ENCODE results near the gene LTN1.

Gene LTN1

GRCh38 chr21:28928578-28929420, 63.9 kb downstream of the LTN1 start:
- in situ Hi-C loops (cut with HindIII; ENCODE audit: low sequenced_read_pairs), result no loop called here

DNA sequence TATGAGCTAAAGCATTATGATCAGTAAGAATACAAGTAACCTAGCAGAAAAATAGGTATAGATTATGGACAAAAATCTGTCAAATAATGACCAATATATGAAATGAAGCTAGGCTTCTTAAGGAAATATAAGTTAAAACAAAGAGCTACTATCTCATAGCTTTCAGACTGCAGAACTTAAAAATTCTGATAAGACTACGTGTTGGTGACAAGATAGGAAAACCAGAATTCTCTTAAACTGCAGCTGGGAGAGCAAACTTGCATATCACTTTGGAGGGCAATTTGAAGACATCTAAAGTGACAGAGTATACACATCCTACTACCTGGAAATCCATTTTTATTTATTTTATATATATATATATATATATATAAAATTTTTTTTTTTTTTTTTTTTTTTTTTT, 65.5 kb downstream of the LTN1 start:
- in situ Hi-C loops (cut with HindIII; ENCODE audit: low sequenced_read_pairs), result no loop called here

DNA sequence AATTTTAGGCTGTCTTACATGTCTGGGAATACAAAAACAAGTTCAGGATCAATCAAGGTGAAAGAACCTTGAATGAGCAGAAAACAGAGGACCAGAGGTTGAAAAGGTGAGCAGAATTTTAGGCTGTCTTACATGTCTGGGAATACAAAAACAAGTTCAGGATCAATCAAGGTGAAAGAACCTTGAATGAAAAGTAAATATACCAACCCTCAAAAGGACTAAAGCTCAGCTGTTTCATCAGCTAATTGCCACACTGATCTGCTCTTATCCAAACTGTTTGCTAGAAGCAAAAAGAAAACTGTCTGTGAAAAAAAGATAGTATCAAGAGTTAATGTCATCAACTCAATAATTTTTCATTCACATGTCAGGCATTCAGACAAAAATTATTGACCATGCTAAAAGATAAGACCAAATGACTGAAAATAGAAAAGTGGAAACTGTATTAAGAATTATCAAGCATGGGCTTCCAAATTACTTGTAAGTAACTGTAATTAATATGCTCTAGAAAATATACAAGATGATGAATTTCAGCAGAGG, 69.2 kb downstream of the LTN1 start:
- in situ Hi-C loops (cut with HindIII; ENCODE audit: low sequenced_read_pairs), result no loop called here

DNA sequence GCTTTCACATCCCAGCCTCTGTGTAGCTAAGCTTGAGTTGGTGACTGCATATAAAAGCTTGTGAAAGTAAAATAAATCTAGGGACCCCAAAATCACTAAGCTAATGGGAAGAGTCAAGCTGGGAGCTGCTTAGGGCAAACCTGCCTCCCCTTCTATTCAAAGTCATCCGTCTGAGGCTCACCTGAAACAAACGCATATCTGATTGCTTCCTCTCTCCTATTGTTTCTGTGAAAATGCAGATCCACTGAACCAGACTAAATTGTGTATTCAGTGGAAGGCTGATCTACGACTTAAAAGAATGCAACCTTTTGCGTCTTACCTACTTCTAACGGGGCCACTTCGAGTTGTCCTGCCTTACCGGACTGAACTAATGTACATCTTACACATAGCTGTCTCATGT, 70.3 kb downstream of the LTN1 start:
- in situ Hi-C loops (cut with HindIII; ENCODE audit: low sequenced_read_pairs), result no loop called here

DNA sequence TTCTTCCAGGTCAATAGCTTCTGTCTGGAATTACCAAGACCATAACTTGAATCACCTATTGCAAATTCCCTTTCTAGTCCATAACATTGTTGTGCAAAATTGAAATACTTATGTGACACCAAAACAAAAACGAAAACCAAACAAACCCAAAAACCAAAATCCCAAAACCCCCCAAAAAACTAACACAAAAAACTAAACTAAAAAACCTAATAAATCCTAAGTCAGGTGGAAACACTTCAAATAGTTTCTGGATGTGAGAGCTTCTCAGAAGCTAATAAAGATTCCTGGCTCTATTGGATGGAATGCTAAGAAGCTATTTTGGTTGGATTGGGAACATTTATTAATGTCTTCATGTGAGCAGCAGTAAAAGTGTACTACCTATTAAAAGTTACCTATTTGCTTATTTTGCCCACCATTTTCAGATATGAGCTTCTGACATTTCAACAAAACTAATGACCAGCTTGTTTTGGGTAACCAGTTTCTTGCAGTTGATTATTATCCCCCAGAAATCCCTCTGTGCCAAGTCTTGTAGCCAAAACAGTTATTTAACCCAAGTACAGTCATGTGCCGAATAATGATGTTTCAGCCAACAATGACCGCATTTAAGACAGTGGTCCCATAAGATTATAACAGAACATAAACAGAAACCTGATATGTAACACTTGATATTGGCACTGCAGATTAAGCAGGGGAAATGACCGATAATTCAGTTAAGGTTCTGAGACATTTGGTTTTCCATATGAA, 76.4 kb downstream of the LTN1 start:
- in situ Hi-C loops (cut with HindIII; ENCODE audit: low sequenced_read_pairs), result no loop called here

DNA sequence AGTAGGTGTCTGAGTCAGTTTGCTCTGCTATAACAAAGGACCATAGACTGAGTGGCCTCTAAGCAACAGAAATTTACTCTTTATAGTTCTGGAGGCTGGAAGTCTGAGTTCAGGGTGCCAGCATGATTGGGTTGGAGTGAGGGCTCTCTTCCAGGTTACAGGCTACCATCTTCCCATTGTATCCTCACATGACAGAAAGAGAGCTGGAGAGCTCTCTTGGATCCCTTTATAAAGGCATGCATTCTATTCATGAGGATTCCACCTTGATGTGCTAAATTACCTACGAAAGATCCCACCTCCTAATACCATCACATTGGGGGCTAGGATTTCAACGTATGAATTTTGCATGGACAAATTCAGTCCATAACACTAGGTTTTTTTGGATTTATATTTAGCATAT, 79.6 kb downstream of the LTN1 start:
- in situ Hi-C loops (cut with HindIII; ENCODE audit: low sequenced_read_pairs), result loop anchor here (5.0 kb wide), 1 partner anchor 44 kb away; no protein-coding TSS in a partner anchor

DNA sequence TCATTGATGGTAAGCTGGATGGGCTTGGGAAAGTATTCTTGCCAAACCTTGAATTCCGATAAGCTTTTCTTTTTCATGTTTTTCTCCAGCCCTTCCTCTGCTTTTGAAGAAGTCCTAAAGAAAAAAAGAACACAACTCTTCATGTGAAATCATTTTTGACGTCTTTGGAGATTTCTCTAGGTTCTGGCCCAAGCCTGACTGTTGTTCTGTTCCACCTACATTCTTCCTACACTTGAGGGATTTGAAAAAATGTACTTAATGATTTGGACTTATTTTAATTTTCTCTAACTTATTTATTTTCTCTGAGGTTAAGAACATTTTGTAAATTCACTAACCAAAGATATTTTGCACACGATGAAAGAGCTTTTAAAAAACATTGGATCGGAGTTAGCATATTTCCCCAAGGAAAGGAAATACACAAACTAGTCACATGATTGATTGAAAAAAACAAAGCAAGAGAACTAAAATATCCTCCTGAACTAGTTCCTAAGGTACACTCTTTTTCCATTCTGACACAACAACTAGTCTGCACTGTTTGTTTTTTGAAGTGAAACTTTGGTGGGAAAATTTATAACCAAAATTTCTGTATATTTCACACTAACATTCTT, 82.3 kb downstream of the LTN1 start:
- in situ Hi-C loops (cut with HindIII; ENCODE audit: low sequenced_read_pairs), result loop anchor here (5.0 kb wide), 1 partner anchor 47 kb away; no protein-coding TSS in a partner anchor

DNA sequence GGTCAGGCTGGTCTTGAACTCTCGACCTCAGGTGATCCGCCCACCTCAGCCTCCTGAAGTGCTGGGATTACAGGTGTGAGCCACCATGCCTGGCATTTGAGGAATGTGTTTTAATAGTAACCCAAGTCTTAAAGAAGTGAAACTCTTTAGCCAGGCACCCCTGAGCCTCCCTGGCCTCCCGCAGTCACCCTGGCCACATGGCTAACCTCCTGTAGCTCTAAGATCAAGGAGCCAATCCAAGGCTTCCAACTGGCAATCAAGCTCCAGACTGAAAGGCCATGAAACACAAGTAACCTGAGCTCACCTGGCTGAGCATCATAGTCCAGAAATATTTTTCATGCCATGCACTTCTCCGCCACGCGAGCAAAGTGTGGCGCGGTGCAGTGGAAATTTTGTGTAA, 84.3 kb downstream of the LTN1 start:
- in situ Hi-C loops (cut with HindIII; ENCODE audit: low sequenced_read_pairs), result no loop called here

- in situ Hi-C loops (cut with HindIII; ENCODE audit: low sequenced_read_pairs), result no loop called here
Observed at GRCh38 chr21:28906841-28907240, 85.8 kb downstream of the LTN1 start.

DNA sequence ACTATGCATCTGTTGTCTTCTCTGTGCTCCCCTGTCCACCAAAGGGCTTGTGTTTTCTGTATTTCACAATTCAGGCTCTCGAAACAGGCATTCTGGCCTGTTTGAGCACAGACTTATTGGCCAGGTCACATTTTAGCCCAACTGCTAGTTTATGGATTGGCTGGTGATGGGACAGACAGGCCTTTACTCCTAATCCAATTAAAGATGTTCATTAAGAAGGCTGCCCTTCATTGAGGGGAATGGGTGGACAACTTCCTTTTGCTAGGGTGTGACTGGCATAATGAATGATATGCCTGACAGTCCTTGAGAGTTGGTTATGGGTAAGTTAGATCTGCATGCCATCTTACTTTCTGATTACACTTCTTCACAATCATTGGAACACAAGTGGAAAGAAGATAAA, 86.4 kb downstream of the LTN1 start:
- in situ Hi-C loops (cut with HindIII; ENCODE audit: low sequenced_read_pairs), result no loop called here

DNA sequence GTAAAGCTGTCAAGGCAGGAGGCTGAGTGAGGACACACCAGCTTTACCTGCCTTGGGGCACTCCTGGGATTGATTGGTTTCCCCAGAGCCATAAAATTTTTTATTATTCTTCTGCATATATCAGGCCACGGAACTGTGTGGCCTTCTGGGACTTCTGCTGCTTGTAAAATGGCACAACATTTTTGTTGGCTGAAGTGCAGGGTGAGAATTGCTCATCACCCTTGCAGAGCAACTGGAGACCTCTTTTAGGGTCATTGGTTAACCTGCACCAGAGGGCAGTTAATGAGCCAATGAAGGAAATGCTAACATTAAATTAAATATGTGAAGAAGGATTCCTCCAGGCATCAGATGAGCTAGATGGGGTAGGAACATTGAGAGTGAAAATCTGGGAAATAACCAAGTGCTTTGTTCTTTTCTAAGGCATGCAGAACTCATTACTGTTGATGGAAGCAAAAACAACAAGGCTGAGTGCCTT, 87.7 kb downstream of the LTN1 start:
- in situ Hi-C loops (cut with HindIII; ENCODE audit: low sequenced_read_pairs), result no loop called here

- in situ Hi-C loops (cut with HindIII; ENCODE audit: low sequenced_read_pairs), result no loop called here
Observed at GRCh38 chr21:28903448-28903847, 89.2 kb downstream of the LTN1 start.

DNA sequence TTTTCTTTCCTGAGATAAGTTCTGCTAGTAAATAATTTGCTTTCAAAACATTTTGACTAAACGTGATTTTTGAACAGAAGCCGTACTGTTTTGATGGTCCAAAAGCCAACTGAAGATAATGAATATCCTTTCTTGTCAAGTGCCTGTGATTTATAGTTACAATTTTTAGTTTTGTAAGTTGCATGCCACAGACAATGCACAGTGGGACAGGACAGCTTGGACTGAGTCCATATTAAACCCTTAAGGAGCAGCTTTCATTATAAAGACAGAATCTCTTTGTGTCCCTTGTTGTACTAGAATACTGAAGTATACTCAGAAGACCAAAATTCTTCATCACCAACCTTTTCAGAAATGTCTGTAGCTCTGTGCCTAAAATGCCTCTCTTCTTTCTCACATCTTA, 92.2 kb downstream of the LTN1 start:
- in situ Hi-C loops (cut with HindIII; ENCODE audit: low sequenced_read_pairs), result no loop called here

GRCh38 chr21:28899744-28900143, 92.9 kb downstream of the LTN1 start:
- in situ Hi-C loops (cut with HindIII; ENCODE audit: low sequenced_read_pairs), result no loop called here

DNA sequence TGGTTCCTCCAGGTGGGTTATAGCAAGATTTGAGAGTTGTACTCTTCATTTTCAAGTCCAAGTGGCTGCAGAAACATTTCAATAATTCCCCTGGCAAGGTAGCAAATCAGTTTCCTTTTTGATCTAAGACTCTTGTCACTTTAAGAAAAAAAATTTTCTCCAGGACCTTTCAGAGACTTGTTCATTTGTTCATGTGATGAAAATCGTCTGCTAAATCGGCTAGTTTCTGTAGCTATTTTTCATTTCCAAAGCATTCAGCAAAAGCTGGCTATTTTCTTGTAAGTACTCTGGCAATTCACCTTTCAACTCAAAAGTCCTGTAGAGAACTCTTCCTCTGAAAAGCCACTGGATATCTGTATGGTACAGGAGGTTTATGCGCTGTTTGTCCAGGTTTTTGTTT, 93.5 kb downstream of the LTN1 start:
- in situ Hi-C loops (cut with HindIII; ENCODE audit: low sequenced_read_pairs), result no loop called here

DNA sequence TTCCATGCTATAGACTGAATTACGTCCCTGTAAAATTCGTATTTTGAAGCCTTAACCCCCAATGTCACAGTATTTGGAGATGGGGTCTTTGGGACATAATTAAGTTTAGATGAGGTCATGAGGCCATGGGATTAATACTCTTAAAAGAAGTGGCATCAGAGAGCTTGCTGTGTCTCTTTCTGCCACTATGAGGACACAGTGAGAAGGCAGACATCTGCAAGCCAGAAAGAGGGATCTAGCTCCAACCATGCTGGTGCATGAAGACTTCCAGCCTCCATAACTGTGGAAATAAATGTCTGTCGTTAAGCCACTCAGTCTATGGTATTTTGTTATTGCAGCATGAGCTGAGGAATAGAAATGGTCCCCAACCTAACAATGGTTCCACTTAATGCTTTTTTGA, 99.0 kb downstream of the LTN1 start:
- in situ Hi-C loops (cut with HindIII; ENCODE audit: low sequenced_read_pairs), result no loop called here

- in situ Hi-C loops (cut with HindIII; ENCODE audit: low sequenced_read_pairs), result no loop called here
Observed at GRCh38 chr21:28892199-28893111, 100.2 kb downstream of the LTN1 start.

- in situ Hi-C loops (cut with HindIII; ENCODE audit: low sequenced_read_pairs), result no loop called here
Observed at GRCh38 chr21:28885853-28886177, 106.9 kb downstream of the LTN1 start.

GRCh38 chr21:28884976-28885852, 107.5 kb downstream of the LTN1 start:
- in situ Hi-C loops (cut with HindIII; ENCODE audit: low sequenced_read_pairs), result no loop called here

DNA sequence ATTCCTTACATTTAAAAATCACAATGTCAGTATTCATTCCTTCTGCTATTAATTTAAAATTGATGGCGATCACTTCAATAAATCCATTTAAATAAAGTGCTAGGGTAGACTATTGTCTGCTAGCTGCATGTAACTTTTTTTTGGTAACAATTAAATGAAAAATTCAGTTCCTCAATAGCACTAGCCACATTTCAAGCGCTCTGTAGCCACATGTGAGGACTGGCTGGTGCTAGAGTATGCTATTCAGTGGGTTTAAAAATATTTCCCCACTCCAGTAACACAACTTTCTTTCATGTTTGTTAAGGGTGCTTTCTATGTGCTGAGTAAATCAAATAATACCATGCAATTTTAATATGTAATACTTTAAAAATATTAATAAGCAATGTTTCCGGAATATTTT, 108.2 kb downstream of the LTN1 start:
- in situ Hi-C loops (cut with HindIII; ENCODE audit: low sequenced_read_pairs), result no loop called here
